ENCODE measurements around the gene CD86. TPM values are rescaled to one million over a fixed set of nuclear protein-coding genes. Genes with fewer than 3 reads are reported as not detected.

The CD86 gene
- total RNA-seq, 2 experiments from 2014 or later = 1.4 to 1.7 TPM

- H3K27ac Mint-ChIP-seq = no peak overlapping the region
- peaks cover 11% of the 10 kb centered on the region for H3K4me1 Mint-ChIP-seq (ENCODE audit: low read depth)
- POLR2A ChIA-PET = no interaction called here
- H3K4me3 Mint-ChIP-seq = no peak overlapping the region
- intact Hi-C loops (cut with micrococcal nuclease) = no loop called here
- DNase-seq = no peak
- CTCF ChIA-PET = interaction anchor here (0.7 kb wide), 1 partner anchor 184 kb away, joined by 3 read pairs; no protein-coding TSS in a partner anchor
- no peaks in the 10 kb centered on the region for H3K9me3 Mint-ChIP-seq
- H3K27me3 Mint-ChIP-seq = peaks cover 2% of the 10 kb centered on the region
- H3K36me3 Mint-ChIP-seq = no peaks in the 10 kb centered on the region
These were observed 8.7 kb downstream of the CD86 start for GRCh38 chr3:122063908-122064307.

GRCh38 chr3:122064326-122064725 lies 9.2 kb downstream of the CD86 start:
- ChIA-PET CTCF (interaction anchor here (0.7 to 1.6 kb wide), 2 partner anchors 37 to 184 kb away, joined by 3 read pairs; no protein-coding TSS in a partner anchor), POLR2A (no interaction called here)
- H3K4me3 Mint-ChIP-seq = no peak overlapping the region
- H3K9me3 Mint-ChIP-seq = no peaks in the 10 kb centered on the region
- intact Hi-C loops (cut with micrococcal nuclease) = no loop called here
- peaks cover 11% of the 10 kb centered on the region for H3K4me1 Mint-ChIP-seq (ENCODE audit: low read depth)
- H3K36me3 Mint-ChIP-seq = no peaks in the 10 kb centered on the region
- H3K27me3 Mint-ChIP-seq = no peaks in the 10 kb centered on the region
- H3K27ac Mint-ChIP-seq = no peak overlapping the region
- DNase-seq = no peak

- H3K36me3 Mint-ChIP-seq = no peaks in the 10 kb centered on the region
- H3K27me3 Mint-ChIP-seq = no peaks in the 10 kb centered on the region
- POLR2A ChIA-PET = no interaction called here
- intact Hi-C loops (cut with micrococcal nuclease) = no loop called here
- no peak overlapping the region for H3K27ac Mint-ChIP-seq
- no peaks in the 10 kb centered on the region for H3K9me3 Mint-ChIP-seq
- CTCF ChIA-PET = no interaction called here
- peaks cover 11% of the 10 kb centered on the region for H3K4me1 Mint-ChIP-seq (ENCODE audit: low read depth)
- H3K4me3 Mint-ChIP-seq = no peak overlapping the region
- DNase-seq = no peak
These were observed 11.4 kb downstream of the CD86 start for GRCh38 chr3:122066331-122067213.

- ChIA-PET POLR2A (no interaction called here), CTCF (interaction anchor here (0.6 kb wide), 1 partner anchor 225 kb away, joined by 4 read pairs; no protein-coding TSS in a partner anchor)
- Mint-ChIP-seq H3K36me3 (no peaks in the 10 kb centered on the region), H3K9me3 (no peaks in the 10 kb centered on the region), H3K4me3 (no peak overlapping the region), H3K27ac (no peak overlapping the region), H3K27me3 (no peaks in the 10 kb centered on the region), H3K4me1 (ENCODE audit: low read depth) (peaks cover 11% of the 10 kb centered on the region)
- DNase-seq = no peak
- intact Hi-C loops (cut with micrococcal nuclease) = no loop called here
These were observed 12.0 kb downstream of the CD86 start for GRCh38 chr3:122067214-122067550.

- no peaks in the 10 kb centered on the region for H3K27me3 Mint-ChIP-seq
- intact Hi-C loops (cut with micrococcal nuclease) = no loop called here
- no peak overlapping the region for H3K27ac Mint-ChIP-seq
- CTCF ChIA-PET = interaction anchor here (0.6 kb wide), 1 partner anchor 226 kb away, joined by 4 read pairs; no protein-coding TSS in a partner anchor
- H3K36me3 Mint-ChIP-seq = no peaks in the 10 kb centered on the region
- POLR2A ChIA-PET = no interaction called here
- H3K4me1 Mint-ChIP-seq (ENCODE audit: low read depth) = peaks cover 11% of the 10 kb centered on the region
- H3K9me3 Mint-ChIP-seq = no peaks in the 10 kb centered on the region
- no peak for DNase-seq
- no peak overlapping the region for H3K4me3 Mint-ChIP-seq
These were observed 12.6 kb downstream of the CD86 start for GRCh38 chr3:122067588-122068240.

GRCh38 chr3:122074621-122075265 lies 19.6 kb downstream of the CD86 start:
- H3K27me3 Mint-ChIP-seq = peaks cover 19% of the 10 kb centered on the region
- peak overlapping the region; percentile 50 for H3K27ac Mint-ChIP-seq
- intact Hi-C loops (cut with micrococcal nuclease) = loop anchor here (5.0 kb wide), 1 partner anchor 62 kb away; no protein-coding TSS in a partner anchor
- no peak overlapping the region for H3K4me3 Mint-ChIP-seq
- CTCF ChIA-PET = interaction anchor here (1.4 kb wide), 1 partner anchor 17 kb away, joined by 3 read pairs; no protein-coding TSS in a partner anchor
- POLR2A ChIA-PET = no interaction called here
- DNase-seq = peak; percentile 39
- H3K9me3 Mint-ChIP-seq = no peaks in the 10 kb centered on the region
- H3K36me3 Mint-ChIP-seq = no peaks in the 10 kb centered on the region
- peaks cover 26% of the 10 kb centered on the region for H3K4me1 Mint-ChIP-seq (ENCODE audit: low read depth)

GRCh38 chr3:122076491-122077292 lies 21.5 kb downstream of the CD86 start:
- Mint-ChIP-seq H3K36me3 (no peaks in the 10 kb centered on the region), H3K4me1 (ENCODE audit: low read depth) (peaks cover 32% of the 10 kb centered on the region), H3K27ac (peak overlapping the region; percentile 25), H3K9me3 (no peaks in the 10 kb centered on the region), H3K4me3 (no peak overlapping the region), H3K27me3 (peaks cover 19% of the 10 kb centered on the region)
- DNase-seq = no peak
- ChIA-PET POLR2A (no interaction called here), CTCF (no interaction called here)
- intact Hi-C loops (cut with micrococcal nuclease) = loop anchor here (2.0 to 5.0 kb wide), 2 partner anchors 16 to 64 kb away; no protein-coding TSS in a partner anchor

- no peaks in the 10 kb centered on the region for H3K9me3 Mint-ChIP-seq
- H3K27ac Mint-ChIP-seq = no peak overlapping the region
- DNase-seq = no peak
- no peaks in the 10 kb centered on the region for H3K36me3 Mint-ChIP-seq
- no peak overlapping the region for H3K4me3 Mint-ChIP-seq
- CTCF ChIA-PET = no interaction called here
- intact Hi-C loops (cut with micrococcal nuclease) = loop anchor here (2.0 to 5.0 kb wide), 2 partner anchors 15 to 65 kb away; no protein-coding TSS in a partner anchor
- peaks cover 19% of the 10 kb centered on the region for H3K27me3 Mint-ChIP-seq
- H3K4me1 Mint-ChIP-seq (ENCODE audit: low read depth) = peaks cover 38% of the 10 kb centered on the region
- POLR2A ChIA-PET = no interaction called here
These were observed 22.4 kb downstream of the CD86 start for GRCh38 chr3:122077293-122078234.

GRCh38 chr3:122078235-122078935 lies 23.2 kb downstream of the CD86 start:
- H3K27me3 Mint-ChIP-seq = peaks cover 19% of the 10 kb centered on the region
- CTCF ChIA-PET = no interaction called here
- H3K4me3 Mint-ChIP-seq = no peak overlapping the region
- intact Hi-C loops (cut with micrococcal nuclease) = loop anchor here (5.0 kb wide), 1 partner anchor 66 kb away; no protein-coding TSS in a partner anchor
- no peaks in the 10 kb centered on the region for H3K36me3 Mint-ChIP-seq
- no peak for DNase-seq
- no peaks in the 10 kb centered on the region for H3K9me3 Mint-ChIP-seq
- no peak overlapping the region for H3K27ac Mint-ChIP-seq
- H3K4me1 Mint-ChIP-seq (ENCODE audit: low read depth) = peaks cover 38% of the 10 kb centered on the region
- POLR2A ChIA-PET = no interaction called here

GRCh38 chr3:122079524-122080206 lies 24.5 kb downstream of the CD86 start:
- intact Hi-C loops (cut with micrococcal nuclease) = loop anchor here (5.0 kb wide), 1 partner anchor 67 kb away; no protein-coding TSS in a partner anchor
- POLR2A ChIA-PET = no interaction called here
- no peaks in the 10 kb centered on the region for H3K9me3 Mint-ChIP-seq
- H3K4me3 Mint-ChIP-seq = no peak overlapping the region
- DNase-seq = no peak
- CTCF ChIA-PET = no interaction called here
- H3K27ac Mint-ChIP-seq = no peak overlapping the region
- H3K27me3 Mint-ChIP-seq = peaks cover 16% of the 10 kb centered on the region
- H3K4me1 Mint-ChIP-seq (ENCODE audit: low read depth) = peaks cover 39% of the 10 kb centered on the region
- no peaks in the 10 kb centered on the region for H3K36me3 Mint-ChIP-seq
